ENCODE data around the gene GDF3.

The GDF3 gene

DNA sequence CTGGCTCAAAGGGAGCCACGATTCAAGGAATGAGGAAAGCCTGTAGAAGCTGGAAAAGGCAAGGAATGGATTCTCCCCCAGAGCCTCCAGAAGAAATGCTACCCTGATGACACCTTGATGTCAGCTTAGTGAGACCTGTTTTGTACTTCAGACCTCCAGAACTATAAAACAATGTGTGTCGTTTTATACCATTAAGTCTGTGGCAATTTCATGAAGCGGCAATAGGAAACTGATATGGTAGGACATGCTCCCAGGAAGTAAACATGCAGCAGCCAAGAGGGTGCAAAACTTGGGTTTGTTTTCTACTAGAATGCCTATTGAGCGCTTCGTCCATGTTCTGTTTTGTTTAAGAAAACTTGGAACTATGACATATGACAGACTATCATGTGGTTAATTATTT is 27.4 kb downstream of the GDF3 start:
- Histone ChIP-seq H3K27ac (ENCODE audit: low read depth, low read length, severe bottlenecking) (no peak overlapping the region), H3K4me1 (ENCODE audit: control insufficient read depth, insufficient read depth, low read length, poor library complexity, severe bottlenecking) (no peaks in the 10 kb centered on the region), H3K4me3 (ENCODE audit: extremely low read depth, insufficient read depth, low read length, poor library complexity, severe bottlenecking) (no peak overlapping the region), H3K9me3 (ENCODE audit: control insufficient read depth, low read length) (no peaks in the 10 kb centered on the region), H3K36me3 (ENCODE audit: control insufficient read depth, insufficient read depth, low read length) (no peaks in the 10 kb centered on the region)
- WGBS, 2 experiments (ENCODE audit: insufficient coverage in 2 of 2) = 83 to 85% methylated on average over 4 to 5 of the region's 5 CpGs

DNA sequence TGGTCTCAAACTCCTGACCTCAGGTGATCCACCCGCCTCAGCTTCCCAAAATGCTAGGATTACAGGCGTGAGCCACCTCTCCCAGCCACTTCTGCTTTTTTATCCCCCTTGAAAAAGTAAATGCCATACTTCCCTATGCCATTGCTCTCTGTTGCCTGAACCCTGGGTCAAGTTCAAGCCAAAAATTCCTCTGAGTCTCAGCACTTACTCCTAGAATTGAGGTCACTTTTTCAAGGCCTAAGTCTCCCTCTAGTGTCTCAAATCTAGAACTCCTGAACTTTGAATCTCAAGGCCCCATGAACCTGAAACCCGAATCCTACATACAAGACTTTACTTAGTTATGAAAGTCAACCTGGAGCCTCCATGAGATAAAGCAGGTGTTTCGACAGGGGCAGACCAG is 28.4 kb downstream of the GDF3 start:
- no peak overlapping the region for H3K27ac ChIP-seq (ENCODE audit: low read depth, low read length, severe bottlenecking)
- H3K4me3 ChIP-seq (ENCODE audit: extremely low read depth, insufficient read depth, low read length, poor library complexity, severe bottlenecking) = no peak overlapping the region
- WGBS, 2 experiments (ENCODE audit: insufficient coverage in 2 of 2) = 68 to 84% methylated on average over 2 to 3 of the region's 4 CpGs

DNA sequence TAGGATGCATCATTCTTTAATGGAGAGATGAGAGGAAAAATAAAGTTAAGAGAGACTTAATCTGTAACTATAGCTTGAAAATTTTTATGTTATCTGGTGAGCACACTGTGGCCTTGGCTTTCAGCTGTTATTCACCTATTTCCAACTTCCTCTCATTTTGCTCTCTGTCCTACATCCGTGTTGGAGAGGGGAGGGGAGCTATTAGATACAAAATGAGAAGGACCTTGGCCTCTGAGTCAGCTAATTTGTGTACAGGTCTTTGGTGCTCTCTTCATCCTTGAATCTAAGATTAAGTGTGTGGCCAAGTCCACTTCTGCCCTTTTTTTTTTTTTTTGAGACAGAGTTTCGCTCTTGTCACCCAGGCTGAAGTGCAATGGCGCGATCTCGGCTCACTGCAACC is 29.0 kb downstream of the GDF3 start:
- H3K27ac ChIP-seq (ENCODE audit: low read depth, low read length, severe bottlenecking) = no peak overlapping the region
- WGBS, 2 experiments (ENCODE audit: insufficient coverage in 2 of 2) = no CpG with 5 or more reads among the region's 5 CpGs

More for the DNA sequence above, 28.4 kb downstream of the GDF3 start:
- no peaks in the 10 kb centered on the region for H3K9me3 ChIP-seq (ENCODE audit: control insufficient read depth, low read length)
- no peaks in the 10 kb centered on the region for H3K4me1 ChIP-seq (ENCODE audit: control insufficient read depth, insufficient read depth, low read length, poor library complexity, severe bottlenecking)
- no peaks in the 10 kb centered on the region for H3K36me3 ChIP-seq (ENCODE audit: control insufficient read depth, insufficient read depth, low read length)

DNA sequence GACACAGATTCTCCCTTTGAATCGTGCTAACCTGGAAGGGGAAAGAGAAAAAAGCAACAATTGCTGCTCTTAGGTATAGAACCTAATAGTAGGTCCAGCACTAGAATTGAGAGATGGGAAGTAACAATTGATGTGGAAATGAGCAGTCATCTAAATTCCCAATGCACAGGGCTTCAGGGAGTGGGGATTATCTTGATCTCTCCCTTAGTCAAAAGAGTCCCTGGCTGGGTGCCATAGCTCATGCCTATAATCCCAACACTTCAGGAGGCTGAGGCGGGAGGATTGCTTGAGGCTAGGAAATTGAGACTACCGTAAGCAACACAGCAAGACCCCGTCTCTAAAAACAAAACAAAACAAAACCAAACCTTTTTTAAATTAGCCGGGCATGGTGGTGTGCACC is 33.8 kb downstream of the GDF3 start:
- H3K27ac ChIP-seq (ENCODE audit: low read depth, low read length, severe bottlenecking) = no peak overlapping the region
- WGBS, 2 experiments (ENCODE audit: insufficient coverage in 2 of 2) = 67 to 74% methylated on average over 2 to 3 of the region's 5 CpGs

More for the DNA sequence above, 29.0 kb downstream of the GDF3 start:
- no peaks in the 10 kb centered on the region for H3K4me1 ChIP-seq (ENCODE audit: control insufficient read depth, insufficient read depth, low read length, poor library complexity, severe bottlenecking)
- no peaks in the 10 kb centered on the region for H3K9me3 ChIP-seq (ENCODE audit: control insufficient read depth, low read length)
- H3K36me3 ChIP-seq (ENCODE audit: control insufficient read depth, insufficient read depth, low read length) = no peaks in the 10 kb centered on the region
- no peak overlapping the region for H3K4me3 ChIP-seq (ENCODE audit: extremely low read depth, insufficient read depth, low read length, poor library complexity, severe bottlenecking)

DNA sequence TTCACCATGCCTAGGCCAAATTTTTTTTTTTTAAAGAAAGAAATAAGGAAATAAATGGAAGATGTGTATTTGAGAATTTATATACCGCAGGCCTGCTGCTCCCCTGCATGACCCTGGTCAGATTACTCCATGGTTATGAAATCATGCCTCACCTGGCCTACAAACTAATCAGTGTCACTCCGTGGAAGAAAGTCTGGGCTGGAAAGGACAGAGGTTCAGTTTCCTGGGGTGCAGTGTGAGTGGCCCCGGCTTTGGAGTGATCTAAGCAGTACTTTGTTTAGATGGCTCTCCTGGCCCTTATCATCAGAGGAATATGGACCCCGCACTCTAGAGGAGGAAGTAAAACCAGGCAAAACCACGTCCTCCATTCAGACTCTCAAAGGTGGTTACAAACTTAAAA is 39.5 kb downstream of the GDF3 start:
- Histone ChIP-seq H3K36me3 (ENCODE audit: control insufficient read depth, insufficient read depth, low read length) (no peaks in the 10 kb centered on the region), H3K9me3 (ENCODE audit: control insufficient read depth, low read length) (no peaks in the 10 kb centered on the region), H3K27ac (ENCODE audit: low read depth, low read length, severe bottlenecking) (no peak overlapping the region), H3K4me1 (ENCODE audit: control insufficient read depth, insufficient read depth, low read length, poor library complexity, severe bottlenecking) (no peaks in the 10 kb centered on the region), H3K4me3 (ENCODE audit: extremely low read depth, insufficient read depth, low read length, poor library complexity, severe bottlenecking) (no peak overlapping the region)
- 100% methylated on average over 1 to 3 of the region's 5 CpGs for WGBS, 2 experiments (ENCODE audit: insufficient coverage in 2 of 2)

More for the DNA sequence above, 33.8 kb downstream of the GDF3 start:
- Histone ChIP-seq H3K36me3 (ENCODE audit: control insufficient read depth, insufficient read depth, low read length) (no peaks in the 10 kb centered on the region), H3K4me3 (ENCODE audit: extremely low read depth, insufficient read depth, low read length, poor library complexity, severe bottlenecking) (no peak overlapping the region), H3K4me1 (ENCODE audit: control insufficient read depth, insufficient read depth, low read length, poor library complexity, severe bottlenecking) (no peaks in the 10 kb centered on the region), H3K9me3 (ENCODE audit: control insufficient read depth, low read length) (no peaks in the 10 kb centered on the region)

DNA sequence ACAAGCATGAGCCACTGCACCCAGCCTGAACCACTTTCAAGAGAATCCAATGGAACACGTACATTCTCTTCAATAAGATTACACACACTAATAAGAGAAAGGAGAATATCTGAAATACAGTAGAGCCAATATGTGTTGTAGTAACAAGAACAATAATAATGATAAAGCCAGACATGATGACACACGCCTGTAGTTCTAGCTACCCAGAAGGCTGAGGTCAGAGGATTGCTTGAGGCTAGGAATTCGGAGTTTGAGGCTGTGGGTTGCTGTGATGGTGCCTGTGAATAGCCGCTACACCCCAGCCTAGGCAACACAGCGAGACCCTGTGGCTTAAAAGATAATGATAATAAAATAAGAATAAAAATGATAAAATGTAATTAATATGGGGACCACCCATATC is 45.5 kb downstream of the GDF3 start:
- no peak overlapping the region for H3K27ac ChIP-seq (ENCODE audit: low read depth, low read length, severe bottlenecking)
- H3K4me3 ChIP-seq (ENCODE audit: extremely low read depth, insufficient read depth, low read length, poor library complexity, severe bottlenecking) = no peak overlapping the region
- H3K9me3 ChIP-seq (ENCODE audit: control insufficient read depth, low read length) = no peaks in the 10 kb centered on the region
- H3K4me1 ChIP-seq (ENCODE audit: control insufficient read depth, insufficient read depth, low read length, poor library complexity, severe bottlenecking) = no peaks in the 10 kb centered on the region
- no peaks in the 10 kb centered on the region for H3K36me3 ChIP-seq (ENCODE audit: control insufficient read depth, insufficient read depth, low read length)
- 100% methylated on average over 1 of the region's 5 CpGs; no CpG with 5 or more reads in 1 of the 2 experiments for WGBS, 2 experiments (ENCODE audit: insufficient coverage in 2 of 2)

DNA sequence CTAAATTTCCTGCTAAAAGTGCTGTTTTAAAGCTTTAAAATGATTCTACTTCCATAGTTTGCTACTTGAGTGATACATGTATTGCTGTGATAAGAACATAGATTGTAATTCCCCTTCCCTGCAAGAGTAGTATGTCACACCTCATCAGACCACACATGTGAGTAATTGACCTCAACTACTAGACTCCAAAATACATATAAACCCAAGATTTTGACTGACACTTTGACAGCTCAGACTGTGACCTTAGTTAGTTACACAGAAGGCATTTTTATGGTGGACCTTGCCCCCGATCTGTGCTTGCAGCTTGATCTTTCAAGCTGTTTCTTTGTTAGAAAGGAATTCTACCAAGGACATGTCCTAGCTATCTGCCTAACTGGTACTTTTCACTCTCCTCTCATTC is 48.5 kb downstream of the GDF3 start:
- Histone ChIP-seq H3K4me1 (ENCODE audit: control insufficient read depth, insufficient read depth, low read length, poor library complexity, severe bottlenecking) (peaks cover 8% of the 10 kb centered on the region), H3K36me3 (ENCODE audit: control insufficient read depth, insufficient read depth, low read length) (no peaks in the 10 kb centered on the region), H3K27ac (ENCODE audit: low read depth, low read length, severe bottlenecking) (no peak overlapping the region), H3K9me3 (ENCODE audit: control insufficient read depth, low read length) (no peaks in the 10 kb centered on the region), H3K4me3 (ENCODE audit: extremely low read depth, insufficient read depth, low read length, poor library complexity, severe bottlenecking) (no peak overlapping the region)
- 0% methylated on average over 1 of the region's 1 CpG for WGBS, 2 experiments (ENCODE audit: insufficient coverage in 2 of 2)

DNA sequence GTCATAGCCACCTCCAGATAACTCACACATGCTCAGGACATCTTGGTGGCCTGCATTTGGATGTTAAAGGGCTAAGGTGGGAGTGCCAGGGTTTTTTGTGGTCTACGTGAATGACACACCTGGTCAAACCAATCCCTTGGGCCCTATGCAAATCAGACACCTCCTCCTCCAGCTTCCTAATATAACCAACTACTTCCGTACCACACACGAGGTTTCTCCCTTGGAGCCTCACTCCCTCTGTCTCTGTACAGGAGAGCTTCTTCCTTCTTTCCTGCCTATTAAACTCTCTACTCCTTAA is 49.4 kb downstream of the GDF3 start:
- Histone ChIP-seq H3K4me1 (ENCODE audit: control insufficient read depth, insufficient read depth, low read length, poor library complexity, severe bottlenecking) (peaks cover 11% of the 10 kb centered on the region), H3K9me3 (ENCODE audit: control insufficient read depth, low read length) (no peaks in the 10 kb centered on the region), H3K36me3 (ENCODE audit: control insufficient read depth, insufficient read depth, low read length) (no peaks in the 10 kb centered on the region), H3K4me3 (ENCODE audit: extremely low read depth, insufficient read depth, low read length, poor library complexity, severe bottlenecking) (no peak overlapping the region), H3K27ac (ENCODE audit: low read depth, low read length, severe bottlenecking) (no peak overlapping the region)
- WGBS, 2 experiments (ENCODE audit: insufficient coverage in 2 of 2) = 83 to 89% methylated on average over 2 of the region's 3 CpGs

DNA sequence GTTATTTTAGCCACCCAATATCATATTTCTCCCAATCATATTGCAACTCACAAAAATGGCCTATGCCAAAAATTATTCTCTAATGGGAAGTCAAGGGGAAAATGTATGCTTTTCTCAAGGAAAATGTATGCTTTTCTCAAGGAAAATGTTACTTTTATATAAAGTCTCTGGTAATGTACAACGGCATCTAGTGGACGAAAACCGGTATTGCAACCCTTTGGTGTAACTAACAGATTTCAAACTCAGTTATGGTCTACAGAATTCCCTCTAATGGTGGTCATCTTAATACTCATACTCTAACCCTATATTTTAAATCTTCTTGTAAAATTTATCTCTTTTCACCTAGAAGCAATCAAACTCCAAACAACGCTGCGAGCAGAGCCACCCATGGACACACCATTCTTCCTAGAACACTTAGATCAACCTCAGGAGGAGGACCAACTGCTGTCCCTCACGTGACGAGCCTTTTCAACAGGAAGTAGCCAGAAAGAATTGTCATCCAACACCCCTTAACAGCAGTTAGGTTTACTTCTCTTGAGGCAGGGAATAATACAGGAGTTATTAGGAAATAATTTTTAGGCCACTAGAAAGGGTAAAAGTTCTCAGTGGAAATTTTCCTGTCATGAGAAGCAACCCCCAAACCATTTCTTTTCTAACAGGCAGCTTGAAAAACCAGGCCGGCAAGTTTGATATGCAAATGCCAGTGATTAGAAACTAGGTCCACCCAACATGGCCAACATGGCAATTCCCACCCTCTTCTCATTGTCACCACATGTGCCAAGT is 50.0 kb downstream of the GDF3 start:
- Histone ChIP-seq H3K27ac (ENCODE audit: low read depth, low read length, severe bottlenecking) (no peak overlapping the region), H3K4me1 (ENCODE audit: control insufficient read depth, insufficient read depth, low read length, poor library complexity, severe bottlenecking) (peaks cover 11% of the 10 kb centered on the region), H3K9me3 (ENCODE audit: control insufficient read depth, low read length) (no peaks in the 10 kb centered on the region), H3K36me3 (ENCODE audit: control insufficient read depth, insufficient read depth, low read length) (no peaks in the 10 kb centered on the region), H3K4me3 (ENCODE audit: extremely low read depth, insufficient read depth, low read length, poor library complexity, severe bottlenecking) (no peak overlapping the region)
- WGBS, 2 experiments (ENCODE audit: insufficient coverage in 2 of 2) = 43 to 63% methylated on average over 3 to 6 of the region's 8 CpGs

DNA sequence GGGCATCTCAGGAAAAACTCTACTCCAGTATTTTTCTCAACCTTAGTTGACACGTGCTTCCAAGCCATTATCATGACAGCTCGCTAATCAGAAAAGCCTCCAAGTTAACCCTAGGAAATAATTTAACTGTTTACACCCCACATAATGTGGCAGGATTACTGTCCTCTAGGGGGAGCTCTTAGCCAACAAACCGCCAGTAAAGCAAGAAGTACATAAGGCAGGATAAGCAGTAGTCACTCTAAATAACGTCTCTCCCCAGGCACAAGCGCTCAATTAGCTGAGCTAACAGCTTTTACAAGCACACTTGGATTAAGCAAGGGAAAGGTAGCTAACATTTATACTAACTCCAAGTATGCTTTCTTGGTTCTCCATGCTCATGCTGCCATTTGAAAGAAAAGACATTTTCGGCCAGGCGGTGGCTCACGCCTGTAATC is 52.7 kb downstream of the GDF3 start:
- Histone ChIP-seq H3K9me3 (ENCODE audit: control insufficient read depth, low read length) (no peaks in the 10 kb centered on the region), H3K4me1 (ENCODE audit: control insufficient read depth, insufficient read depth, low read length, poor library complexity, severe bottlenecking) (peaks cover 11% of the 10 kb centered on the region), H3K4me3 (ENCODE audit: extremely low read depth, insufficient read depth, low read length, poor library complexity, severe bottlenecking) (no peak overlapping the region), H3K27ac (ENCODE audit: low read depth, low read length, severe bottlenecking) (peak overlapping the region; percentile 19), H3K36me3 (ENCODE audit: control insufficient read depth, insufficient read depth, low read length) (no peaks in the 10 kb centered on the region)
- 66 to 85% methylated on average over 4 to 6 of the region's 8 CpGs for WGBS, 2 experiments (ENCODE audit: insufficient coverage in 2 of 2)

DNA sequence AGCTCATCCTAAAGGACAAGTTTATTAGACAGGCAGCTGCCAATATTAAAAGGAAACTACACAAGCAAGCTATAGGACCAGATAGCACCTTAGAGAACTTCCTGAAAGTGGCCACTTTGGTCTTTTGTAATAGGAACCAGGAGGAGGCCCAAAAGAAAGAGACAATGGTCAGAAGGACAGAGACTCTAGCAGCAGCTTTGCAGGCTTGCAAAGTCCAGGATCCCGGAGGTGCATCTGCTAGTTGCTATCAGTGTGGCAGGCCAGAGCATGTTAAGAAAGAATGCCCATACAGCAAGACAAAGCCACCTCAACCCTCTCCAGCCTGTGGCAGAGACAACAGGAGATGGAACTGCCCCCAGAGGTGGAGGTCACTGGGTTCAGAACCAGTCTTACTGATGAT is 53.3 kb downstream of the GDF3 start:
- H3K9me3 ChIP-seq (ENCODE audit: control insufficient read depth, low read length) = no peaks in the 10 kb centered on the region
- H3K4me1 ChIP-seq (ENCODE audit: control insufficient read depth, insufficient read depth, low read length, poor library complexity, severe bottlenecking) = peaks cover 11% of the 10 kb centered on the region
- H3K36me3 ChIP-seq (ENCODE audit: control insufficient read depth, insufficient read depth, low read length) = no peaks in the 10 kb centered on the region
- H3K4me3 ChIP-seq (ENCODE audit: extremely low read depth, insufficient read depth, low read length, poor library complexity, severe bottlenecking) = no peak overlapping the region
- 75% methylated on average over 1 of the region's 1 CpG; no CpG with 5 or more reads in 1 of the 2 experiments for WGBS, 2 experiments (ENCODE audit: insufficient coverage in 2 of 2)
- peak overlapping the region; percentile 19 for H3K27ac ChIP-seq (ENCODE audit: low read depth, low read length, severe bottlenecking)
